A673 (cell line): ENCODE results near the gene PCED1A.

ENCODE experiments used
- CTCF ChIP-seq: fragments of 300-800, 200-600 bp; sonication (generic); conservative IDR thresholded peaks from 2 replicates; pipeline ENCODE4 v1.5.1; 2017; ENCODE audit warnings: low read depth, mild to moderate bottlenecking, antibody characterized with exemption, low read length, moderate library complexity, mixed read lengths
- EZH2 ChIP-seq: fragments of 200-600 bp; sonication (generic); IDR thresholded peaks from 2 replicates; pipeline ENCODE4 v1.6.1; 2017; ENCODE audit warnings: borderline replicate concordance, low read depth, mild to moderate bottlenecking, mixed read lengths, antibody characterized with exemption, low read length; ENCODE audit not compliant: poor library complexity, severe bottlenecking

GRCh38 chr20:2883726-2884637 lies 43.5 kb upstream of the PCED1A start:
- TF ChIP-seq EZH2 (no peak), CTCF (no peak)
